ENCODE data around the gene PROB1.
A peak's percentile ranks its signal among the peaks of the same experiment; 100 is the strongest.

The PROB1 gene

DNA sequence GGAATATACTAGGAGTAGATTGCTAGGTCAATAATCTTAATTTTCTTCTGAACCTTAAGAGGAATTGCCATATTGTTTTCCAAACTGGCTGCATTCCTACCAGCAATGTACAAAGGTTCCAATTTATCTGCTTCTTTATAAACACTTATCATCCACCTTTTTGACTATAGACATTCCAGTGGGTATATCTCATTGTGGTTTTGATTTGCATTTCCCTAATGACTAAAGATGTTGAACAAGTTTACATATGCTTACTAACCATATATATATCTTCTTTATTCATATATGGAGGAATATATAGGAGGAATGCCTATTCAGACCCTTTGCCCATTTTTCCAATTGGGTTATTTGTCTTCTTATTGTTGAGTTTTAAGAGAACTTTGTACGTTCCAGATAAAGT lies 36.8 kb upstream of the PROB1 start:
- H3K4me3 ChIP-seq (replicated peaks; ENCODE audit: low read depth, low read length): no peak overlapping the region
- no peak for DNase-seq (ENCODE audit: extremely low read depth, low read depth)
- TF ChIP-seq, protein P1, sequence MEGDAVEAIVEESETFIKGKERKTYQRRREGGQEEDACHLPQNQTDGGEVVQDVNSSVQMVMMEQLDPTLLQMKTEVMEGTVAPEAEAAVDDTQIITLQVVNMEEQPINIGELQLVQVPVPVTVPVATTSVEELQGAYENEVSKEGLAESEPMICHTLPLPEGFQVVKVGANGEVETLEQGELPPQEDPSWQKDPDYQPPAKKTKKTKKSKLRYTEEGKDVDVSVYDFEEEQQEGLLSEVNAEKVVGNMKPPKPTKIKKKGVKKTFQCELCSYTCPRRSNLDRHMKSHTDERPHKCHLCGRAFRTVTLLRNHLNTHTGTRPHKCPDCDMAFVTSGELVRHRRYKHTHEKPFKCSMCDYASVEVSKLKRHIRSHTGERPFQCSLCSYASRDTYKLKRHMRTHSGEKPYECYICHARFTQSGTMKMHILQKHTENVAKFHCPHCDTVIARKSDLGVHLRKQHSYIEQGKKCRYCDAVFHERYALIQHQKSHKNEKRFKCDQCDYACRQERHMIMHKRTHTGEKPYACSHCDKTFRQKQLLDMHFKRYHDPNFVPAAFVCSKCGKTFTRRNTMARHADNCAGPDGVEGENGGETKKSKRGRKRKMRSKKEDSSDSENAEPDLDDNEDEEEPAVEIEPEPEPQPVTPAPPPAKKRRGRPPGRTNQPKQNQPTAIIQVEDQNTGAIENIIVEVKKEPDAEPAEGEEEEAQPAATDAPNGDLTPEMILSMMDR (IDR thresholded peaks at IDR 0.05; ENCODE audit: low read depth, low read length, missing control alignments): no peak

DNA sequence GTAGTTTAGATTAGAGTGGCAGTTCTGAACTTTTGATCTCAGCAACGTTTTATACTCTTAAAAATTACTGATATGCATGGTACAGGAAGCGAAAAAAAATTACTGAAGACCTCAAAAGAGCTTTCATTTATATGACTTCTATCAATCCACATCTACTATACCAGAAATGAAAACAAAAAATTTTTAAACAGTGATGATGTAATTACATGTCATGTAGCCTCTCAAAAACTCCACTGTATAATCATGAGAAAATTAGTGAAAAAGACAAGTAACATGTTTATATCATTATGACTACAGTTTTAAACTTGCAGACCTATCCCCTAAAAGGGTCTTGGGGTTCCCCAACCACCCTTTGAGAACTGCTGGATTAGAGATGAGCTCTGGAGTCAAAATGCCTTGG lies 35.1 kb upstream of the PROB1 start:
- H3K4me3 ChIP-seq (replicated peaks; ENCODE audit: low read depth, low read length): no peak overlapping the region
- no peak for DNase-seq (ENCODE audit: extremely low read depth, low read depth)
- TF ChIP-seq, protein P1 (IDR thresholded peaks at IDR 0.05; ENCODE audit: low read depth, low read length, missing control alignments): no peak

DNA sequence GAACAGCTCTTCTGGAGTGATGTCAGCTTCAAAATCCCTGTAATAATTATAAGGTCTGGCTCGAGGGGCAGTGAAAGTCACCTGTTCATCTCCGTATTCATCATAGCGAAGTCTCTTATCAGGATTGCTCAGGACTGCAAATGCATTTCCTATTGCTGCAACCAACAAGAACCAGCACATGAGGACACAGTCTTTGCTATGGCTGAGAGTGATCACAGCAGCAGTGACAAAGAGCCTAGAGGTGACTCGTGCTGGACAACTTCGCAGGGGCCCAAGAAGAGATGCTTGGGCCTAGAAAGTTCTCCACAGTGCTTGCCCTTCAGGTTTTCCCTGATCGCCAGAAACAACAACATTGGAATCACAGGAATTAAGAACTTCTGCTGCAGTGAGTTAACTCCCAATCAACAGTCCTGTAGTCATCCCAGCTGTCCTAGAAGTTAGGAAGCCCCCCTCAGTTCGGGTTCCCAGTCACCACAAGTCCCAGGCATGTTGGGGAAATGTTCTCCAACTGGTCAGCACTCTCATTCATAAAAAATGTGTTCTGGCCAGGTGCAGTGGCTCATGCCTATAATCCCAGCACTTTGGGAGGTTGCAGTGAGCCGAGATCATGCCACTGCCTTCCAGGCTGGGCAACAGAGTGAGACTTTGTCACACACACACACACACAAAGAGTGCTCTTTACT lies 31.4 kb upstream of the PROB1 start:
- H3K4me3 ChIP-seq (replicated peaks; ENCODE audit: low read depth, low read length): no peak overlapping the region
- DNase-seq (ENCODE audit: extremely low read depth, low read depth): no peak
- TF ChIP-seq, protein P1 (IDR thresholded peaks at IDR 0.05; ENCODE audit: low read depth, low read length, missing control alignments): no peak

DNA sequence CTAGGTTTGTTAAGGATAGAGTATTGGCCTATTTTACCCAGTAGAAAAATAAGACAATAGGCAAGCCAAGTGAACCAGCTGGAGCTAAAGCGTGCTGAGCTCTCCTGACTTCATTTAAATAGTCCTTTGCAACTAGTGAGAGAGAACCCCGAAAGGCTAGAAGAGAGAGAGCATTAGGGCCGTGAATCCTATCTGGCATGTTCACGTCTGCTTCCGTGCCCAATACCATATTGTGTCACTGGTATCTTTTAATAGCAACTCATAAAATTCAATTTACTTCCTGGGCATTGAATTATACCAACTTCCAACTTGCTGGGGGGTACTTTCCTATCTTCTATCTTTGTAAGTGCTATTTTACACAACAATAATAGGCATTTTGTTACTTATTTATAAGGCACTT lies 30.6 kb upstream of the PROB1 start:
- TF ChIP-seq, protein P1 (IDR thresholded peaks at IDR 0.05; ENCODE audit: low read depth, low read length, missing control alignments): no peak
- no peak for DNase-seq (ENCODE audit: extremely low read depth, low read depth)
- no peak overlapping the region for H3K4me3 ChIP-seq (replicated peaks; ENCODE audit: low read depth, low read length)

DNA sequence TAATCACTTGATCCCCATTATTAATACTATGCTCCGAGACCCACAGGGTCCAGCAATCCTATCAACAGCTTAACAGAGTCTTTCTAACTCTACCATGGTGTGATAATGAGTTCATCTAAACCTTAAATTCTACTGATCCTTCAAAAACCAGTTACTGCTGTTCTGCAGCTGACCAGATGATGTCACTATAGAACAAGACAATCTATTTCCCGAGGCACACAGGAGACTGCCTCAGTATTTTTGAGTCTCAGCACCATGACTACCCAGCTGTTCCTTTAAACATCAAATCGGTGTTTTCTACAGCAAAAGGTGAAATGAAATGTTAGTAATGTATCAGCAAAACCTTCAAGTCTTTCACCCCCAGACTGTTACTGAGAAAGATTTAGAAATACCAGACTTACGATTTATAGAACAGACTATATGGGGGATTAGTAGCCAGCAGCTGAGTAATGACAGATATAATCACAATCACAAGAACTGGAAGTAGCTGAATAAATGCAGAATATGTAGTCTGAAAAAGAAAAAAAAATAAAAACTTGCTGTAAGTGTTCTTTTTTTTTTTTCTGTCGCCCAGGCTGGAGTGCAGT lies 27.5 kb upstream of the PROB1 start:
- peak; percentile 63 for DNase-seq (ENCODE audit: extremely low read depth, low read depth)
- TF ChIP-seq, protein P1 (IDR thresholded peaks at IDR 0.05; ENCODE audit: low read depth, low read length, missing control alignments): peak; percentile 84
- no peak overlapping the region for H3K4me3 ChIP-seq (replicated peaks; ENCODE audit: low read depth, low read length)

DNA sequence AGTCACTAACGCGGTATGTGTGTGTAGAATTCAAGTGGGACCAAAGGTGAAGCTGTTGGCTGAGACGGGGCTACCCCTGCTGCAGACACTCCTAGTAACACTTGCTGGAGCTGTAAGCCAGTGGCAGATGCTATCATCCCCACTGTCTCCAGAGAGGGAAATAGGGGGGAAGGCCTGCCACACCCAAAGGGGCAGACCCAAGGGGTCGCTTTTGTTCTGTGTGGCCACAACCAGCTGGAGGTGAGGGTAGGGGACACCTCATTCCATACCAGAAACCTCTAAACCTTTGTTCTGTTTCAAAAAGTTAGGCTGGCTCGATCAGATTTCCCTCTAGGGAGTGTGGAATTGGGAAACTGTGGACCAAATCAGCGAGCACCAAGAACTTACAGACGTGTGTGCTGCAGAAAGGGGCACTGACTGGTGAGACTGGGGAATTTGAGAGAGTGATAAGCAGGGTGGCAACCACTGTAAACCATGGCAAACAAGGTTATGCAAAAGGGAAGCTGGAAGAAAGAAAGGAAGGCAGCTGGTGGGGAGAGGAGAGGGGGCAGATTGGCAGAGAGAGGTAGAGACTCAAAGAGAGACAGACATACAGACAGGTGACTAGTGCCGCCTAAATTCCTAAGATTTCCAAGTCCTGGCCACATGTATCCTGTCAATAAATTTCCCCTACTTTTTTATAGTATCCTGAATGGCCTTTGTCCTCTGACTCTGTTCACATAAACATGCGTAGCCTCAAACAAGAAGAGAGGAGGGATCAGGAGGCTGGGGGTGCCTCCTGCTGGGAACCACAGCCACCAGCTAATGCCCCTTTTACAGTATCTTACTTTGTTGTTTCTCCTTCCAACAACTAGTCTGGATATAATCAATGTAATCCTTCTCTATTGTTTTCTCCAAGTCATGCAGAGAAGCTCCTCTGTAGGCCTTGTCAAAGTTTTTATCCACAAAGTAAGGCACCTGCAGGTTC lies 24.6 kb upstream of the PROB1 start:
- TF ChIP-seq, protein P1 (IDR thresholded peaks at IDR 0.05; ENCODE audit: low read depth, low read length, missing control alignments): no peak
- H3K4me3 ChIP-seq (replicated peaks; ENCODE audit: low read depth, low read length): no peak overlapping the region
- no peak for DNase-seq (ENCODE audit: extremely low read depth, low read depth)

Data from HFF-Myc (cell line).